Suprapubic skin (tissue), 4 donors: Measurements from ENCODE around the gene CCL22.

Source experiments
- CTCF ChIP-seq, 2 donors: fragments of 200-600 bp in 1 of 2; fragments of 450-650 bp in 1 of 2; sonication (generic) in 1 of 2; IDR thresholded peaks; one replicate each; pipeline ENCODE4 v1.5.1; 2016 to 2019; ENCODE audit warnings: antibody characterized with exemption in 2 of 2, mild to moderate bottlenecking in 1 of 2, moderate library complexity in 1 of 2
- POLR2A ChIP-seq, 2 donors: fragments of 450-650 bp; IDR thresholded peaks; one replicate each; pipeline ENCODE4 v1.6.1; 2017; ENCODE audit warnings: antibody characterized with exemption in 2 of 2, mild to moderate bottlenecking in 2 of 2, moderate library complexity in 2 of 2
- POLR2AphosphoS5 ChIP-seq, 3 donors: sonication (generic); formaldehyde crosslinking; IDR thresholded peaks; one replicate each; pipeline ENCODE4 v1.6.1; 2017; ENCODE audit warnings: antibody characterized with exemption in 3 of 3

- TF ChIP-seq POLR2AphosphoS5 (IDR thresholded peaks at IDR 0.05) (no peak), CTCF (IDR thresholded peaks at IDR 0.05) (no peak), POLR2A (IDR thresholded peaks at IDR 0.05) (no peak)
Measured at GRCh38 chr16:57335366-57335765, 23.2 kb upstream of the CCL22 start.
